ENCODE results near the gene G2E3. TPM values are rescaled to one million over a fixed set of nuclear protein-coding genes. Genes with fewer than 3 reads are reported as not detected.

Gene G2E3
- total and polyA plus RNA-seq, 2 of the 4 experiments (the other 2 are of a cell fraction): 9.6 to 19.4 TPM

DNA sequence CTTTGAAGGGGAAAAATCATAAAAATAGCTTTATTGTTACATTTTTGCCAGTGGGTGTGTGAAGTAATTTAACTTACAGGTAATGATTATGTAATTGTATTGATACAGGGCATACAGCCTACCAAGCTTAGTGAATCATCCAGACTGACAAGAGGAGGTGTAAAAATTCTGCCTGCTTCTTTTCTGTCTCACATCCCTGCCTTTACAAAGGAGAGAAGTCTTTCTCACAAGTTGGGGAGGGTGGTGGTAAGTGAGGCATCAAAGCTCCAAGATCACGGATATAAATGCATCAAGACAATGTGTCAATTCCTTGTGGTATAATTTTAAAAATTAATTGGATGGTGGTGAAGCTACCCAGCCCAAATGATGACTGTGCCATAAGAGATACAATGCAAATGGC lies 39.0 kb upstream of the G2E3 start:
- Histone ChIP-seq H3K14ac (replicated peaks; ENCODE audit: low read depth, low read length) (no peak overlapping the region), H3K23ac (ENCODE audit: low read depth, low read length) (no peak overlapping the region), H3K56ac (ENCODE audit: extremely low read depth, insufficient read depth, low read length) (no peak overlapping the region), H3K4ac (ENCODE audit: low read depth, low read length) (no peak overlapping the region), H4K20me1 (ENCODE audit: insufficient read depth, low read length) (no peaks in the 10 kb centered on the region), H3K9ac (ENCODE audit: low read depth, low read length) (no peak overlapping the region), H2AK9ac (replicated peaks; ENCODE audit: low read depth, low read length, poor library complexity) (no peak overlapping the region), H4K8ac (ENCODE audit: low read depth in 2 of 2, low read length in 2 of 2) (no peak overlapping the region), H3K9me1 (ENCODE audit: insufficient read depth, low read length) (no peaks in the 10 kb centered on the region), H2BK15ac (ENCODE audit: low read depth, low read length) (no peak overlapping the region), H3K4me2 (ENCODE audit: low read depth, low read length) (no peak overlapping the region), H3K27ac (ENCODE audit: insufficient read depth, low read length) (no peak overlapping the region), H2BK5ac (ENCODE audit: low read depth, low read length, poor library complexity, severe bottlenecking) (no peak overlapping the region), H3K9me3 (ENCODE audit: control insufficient read depth, insufficient read depth, low read length) (no peaks in the 10 kb centered on the region), H2BK20ac (ENCODE audit: low read depth, low read length) (no peak overlapping the region), H3K18ac (ENCODE audit: low read depth, low read length) (no peak overlapping the region), H2AK5ac (ENCODE audit: low read depth, low read length) (no peak overlapping the region), H2AFZ (replicated peaks; ENCODE audit: low read length, poor library complexity) (no peak overlapping the region), H3K4me1 (ENCODE audit: control insufficient read depth, insufficient read depth, low read length) (no peaks in the 10 kb centered on the region), H2BK120ac (ENCODE audit: low read depth, low read length) (no peak overlapping the region), H4K5ac (ENCODE audit: low read depth, low read length) (no peak overlapping the region), H3K36me3 (ENCODE audit: control insufficient read depth, insufficient read depth, low read length) (no peaks in the 10 kb centered on the region), H4K91ac (ENCODE audit: insufficient read depth, low read depth, low read length) (no peak overlapping the region), H3K4me3 (ENCODE audit: insufficient read depth, low read depth, low read length) (no peak overlapping the region), H3K27me3 (ENCODE audit: control insufficient read depth, insufficient read depth, low read length) (peaks cover 3% of the 10 kb centered on the region; the same call in 1 of the 2 replicates), H3K79me1 (ENCODE audit: low read depth in 1 of 2, low read length in 2 of 2) (no peaks in the 10 kb centered on the region)
- no peak for DNase-seq
- ChIA-PET POLR2A (ENCODE audit: unreplicated experiment) (no interaction called here), CTCF (interaction anchor here (0.5 kb wide), 1 partner anchor 1765 kb away, joined by 5 read pairs; no protein-coding TSS in a partner anchor)
- WGBS, 2 experiments (ENCODE audit: extremely low coverage in 2 of 2, insufficient read length in 1 of 2): no CpG with 5 or more reads among the region's 1 CpG
- BruUV-seq (replicated peaks): no TSS peak
- in situ Hi-C loops (cut with MboI; ENCODE audit: low sequenced_read_pairs) (no loop called here), dilution Hi-C loops (cut with HindIII; ENCODE audit: low sequenced_read_pairs, unreplicated experiment) (no loop called here), intact Hi-C loops (cut with micrococcal nuclease) (no loop called here)
- ATAC-seq (ENCODE audit: low read depth): no peak
- TF ChIP-seq SMC3 (IDR thresholded peaks at IDR 0.05; ENCODE audit: low read depth, low read length) (no peak), POLR2A (IDR thresholded peaks at IDR 0.05; ENCODE audit: low read depth, low read length) (no peak), FOS (IDR thresholded peaks at IDR 0.05; ENCODE audit: low read depth, low read length) (no peak), CTCF (conservative IDR thresholded peaks at IDR 0.05; ENCODE audit: low read depth, low read length) (no peak), MAFK (IDR thresholded peaks at IDR 0.05; ENCODE audit: low read depth, low read length) (no peak), CHD1 (IDR thresholded peaks at IDR 0.05; ENCODE audit: low read depth, low read length) (no peak), MAZ (IDR thresholded peaks at IDR 0.05; ENCODE audit: borderline replicate concordance, low read depth, low read length) (no peak), CEBPB (IDR thresholded peaks at IDR 0.05; ENCODE audit: low read depth, low read length) (no peak), BHLHE40 (IDR thresholded peaks at IDR 0.05; ENCODE audit: low read depth, low read length) (no peak), ELK1 (IDR thresholded peaks at IDR 0.05; ENCODE audit: borderline replicate concordance, low read depth, low read length) (no peak), NFE2L2 (IDR thresholded peaks at IDR 0.05; ENCODE audit: low read depth, low read length) (no peak), RAD21 (IDR thresholded peaks at IDR 0.05; ENCODE audit: low read length) (no peak)
- TF ChIP-seq, protein P1, sequence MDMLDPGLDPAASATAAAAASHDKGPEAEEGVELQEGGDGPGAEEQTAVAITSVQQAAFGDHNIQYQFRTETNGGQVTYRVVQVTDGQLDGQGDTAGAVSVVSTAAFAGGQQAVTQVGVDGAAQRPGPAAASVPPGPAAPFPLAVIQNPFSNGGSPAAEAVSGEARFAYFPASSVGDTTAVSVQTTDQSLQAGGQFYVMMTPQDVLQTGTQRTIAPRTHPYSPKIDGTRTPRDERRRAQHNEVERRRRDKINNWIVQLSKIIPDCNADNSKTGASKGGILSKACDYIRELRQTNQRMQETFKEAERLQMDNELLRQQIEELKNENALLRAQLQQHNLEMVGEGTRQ (IDR thresholded peaks at IDR 0.05; ENCODE audit: low read depth, low read length): no peak

Data from IMR-90 (cell line).